ENCODE results near the gene MCC. TPM values are rescaled to one million over a fixed set of nuclear protein-coding genes. Genes with fewer than 3 reads are reported as not detected.

The MCC gene
- total RNA-seq, 2 experiments from 2014 or later = 3.8 to 4.4 TPM

- DNase-seq (no peak), ATAC-seq (ENCODE audit: low read depth) (no peak)
- no peaks in the 10 kb centered on the region for H3K27me3 Mint-ChIP-seq
- POLR2A ChIA-PET = interaction anchor here (0.7 to 1.7 kb wide), 28 partner anchors 8 to 814 kb away, joined by 3 to 33 read pairs (median 4); partner anchors contain the start of genes REEP5, SRP19 and YTHDC2
- peaks cover 29% of the 10 kb centered on the region for H3K4me1 Mint-ChIP-seq
- peaks cover 12% of the 10 kb centered on the region for H3K36me3 Mint-ChIP-seq
- H3K9me3 Mint-ChIP-seq = no peaks in the 10 kb centered on the region
- H3K4me3 Mint-ChIP-seq = peak overlapping the region; percentile 96
- peak overlapping the region; percentile 95 for H3K27ac Mint-ChIP-seq
Measured at GRCh38 chr5:112975721-112976431, 512.4 kb downstream of the MCC start.

- H3K27me3 Mint-ChIP-seq = no peaks in the 10 kb centered on the region
- POLR2A ChIA-PET = interaction anchor here (0.6 kb wide), 1 partner anchor 62 kb away, joined by 4 read pairs; no protein-coding TSS in a partner anchor
- no peak overlapping the region for H3K27ac Mint-ChIP-seq
- peaks cover 25% of the 10 kb centered on the region for H3K4me1 Mint-ChIP-seq
- no peak overlapping the region for H3K4me3 Mint-ChIP-seq
- ATAC-seq (ENCODE audit: low read depth) (no peak), DNase-seq (no peak)
- H3K36me3 Mint-ChIP-seq = peaks cover 9% of the 10 kb centered on the region
- H3K9me3 Mint-ChIP-seq = no peaks in the 10 kb centered on the region
Measured at GRCh38 chr5:112974901-112975300, 513.4 kb downstream of the MCC start.

- DNase-seq (no peak), ATAC-seq (ENCODE audit: low read depth) (no peak)
- no peak overlapping the region for H3K4me3 Mint-ChIP-seq
- POLR2A ChIA-PET = no interaction called here
- peaks cover 5% of the 10 kb centered on the region for H3K36me3 Mint-ChIP-seq
- H3K4me1 Mint-ChIP-seq = peaks cover 19% of the 10 kb centered on the region
- H3K9me3 Mint-ChIP-seq = no peaks in the 10 kb centered on the region
- no peaks in the 10 kb centered on the region for H3K27me3 Mint-ChIP-seq
- H3K27ac Mint-ChIP-seq = no peak overlapping the region
Measured at GRCh38 chr5:112973904-112974303, 514.3 kb downstream of the MCC start.

GRCh38 chr5:112973036-112973435 is 515.2 kb downstream of the MCC start:
- Mint-ChIP-seq H3K27me3 (no peaks in the 10 kb centered on the region), H3K27ac (no peak overlapping the region), H3K36me3 (peaks cover 1% of the 10 kb centered on the region), H3K4me3 (no peak overlapping the region), H3K4me1 (peaks cover 15% of the 10 kb centered on the region), H3K9me3 (no peaks in the 10 kb centered on the region)
- DNase-seq = no peak
- ATAC-seq (ENCODE audit: low read depth) = no peak
- POLR2A ChIA-PET = no interaction called here

Other genes with a start within 250 kb of the MCC start
- not detected for gene TSSK1B, start 53.5 kb downstream of the MCC start, total RNA-seq
- 10 to 100 TPM; 37.7 to 37.9 TPM for gene YTHDC2, start 25.2 kb upstream of the MCC start, total RNA-seq

Measured in activated naive CD8-positive, alpha-beta T cell treated with anti-CD3 and anti-CD28 coated beads, Interleukin-2, amount 10 ng/mL, durations not matched to agents 7 days and 5 days (primary cell).